GM12875 (cell line): ENCODE data around the gene PLCB1.
"Not testable (repeated sequence)": the region's sequence is repeated elsewhere in the genome, so short reads cannot be mapped to it uniquely, and the experiment has no call there.

Source experiments
- H3K4me3 ChIP-seq: one replicate; pipeline ENCODE4 v1.5.1; 2011; ENCODE audit warnings: low read depth, low read length, control low read depth
- CTCF ChIP-seq: IDR thresholded peaks from 2 replicates; pipeline ENCODE4 v1.5.1; 2011; ENCODE audit warnings: low read depth, mild to moderate bottlenecking, control low read depth, inconsistent platforms, low read length, moderate library complexity, borderline replicate concordance; ENCODE audit not compliant: insufficient read depth

PLCB1 gene

DNA sequence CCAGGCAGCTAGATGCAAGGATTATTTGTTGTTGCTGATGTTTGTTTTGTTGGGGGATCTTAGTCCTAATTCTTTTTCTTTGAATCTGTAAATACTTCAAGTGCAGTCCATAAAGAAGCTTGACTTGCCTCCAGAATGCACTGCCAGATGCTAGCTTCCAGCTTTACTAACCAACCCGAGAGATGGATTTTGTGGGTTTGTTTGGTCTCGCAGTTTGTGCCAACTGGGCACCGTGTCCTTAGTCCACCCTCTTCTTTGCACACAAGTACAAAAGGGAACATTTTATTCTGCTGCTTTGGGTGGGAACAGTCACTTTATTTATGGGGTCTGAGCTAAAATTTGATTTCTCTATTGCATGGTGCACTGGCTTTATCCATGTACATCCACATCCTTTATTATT, 212.0 kb downstream of the PLCB1 start:
- no peak for TF ChIP-seq CTCF
- H3K4me3 ChIP-seq: no peak overlapping the region

DNA sequence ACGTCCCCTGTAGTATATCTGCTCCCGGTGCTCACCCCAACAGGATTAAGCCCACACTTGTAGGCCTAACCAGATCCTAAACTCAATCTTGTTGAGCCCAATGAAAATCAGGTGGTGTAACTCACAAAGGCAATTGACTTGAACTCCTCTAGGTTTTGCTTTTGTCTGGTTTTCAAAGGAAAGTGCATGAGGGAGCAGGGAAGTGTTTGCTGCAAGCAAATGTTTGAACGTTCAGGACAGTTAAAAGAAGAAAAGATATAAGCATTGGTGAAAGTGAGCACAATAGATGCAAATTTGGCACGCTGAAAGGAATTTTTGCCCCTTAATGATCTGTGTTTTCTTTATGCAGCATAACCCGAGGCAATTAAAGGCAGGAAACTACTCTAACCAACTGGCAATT, 212.6 kb downstream of the PLCB1 start:
- TF ChIP-seq CTCF: no peak

DNA sequence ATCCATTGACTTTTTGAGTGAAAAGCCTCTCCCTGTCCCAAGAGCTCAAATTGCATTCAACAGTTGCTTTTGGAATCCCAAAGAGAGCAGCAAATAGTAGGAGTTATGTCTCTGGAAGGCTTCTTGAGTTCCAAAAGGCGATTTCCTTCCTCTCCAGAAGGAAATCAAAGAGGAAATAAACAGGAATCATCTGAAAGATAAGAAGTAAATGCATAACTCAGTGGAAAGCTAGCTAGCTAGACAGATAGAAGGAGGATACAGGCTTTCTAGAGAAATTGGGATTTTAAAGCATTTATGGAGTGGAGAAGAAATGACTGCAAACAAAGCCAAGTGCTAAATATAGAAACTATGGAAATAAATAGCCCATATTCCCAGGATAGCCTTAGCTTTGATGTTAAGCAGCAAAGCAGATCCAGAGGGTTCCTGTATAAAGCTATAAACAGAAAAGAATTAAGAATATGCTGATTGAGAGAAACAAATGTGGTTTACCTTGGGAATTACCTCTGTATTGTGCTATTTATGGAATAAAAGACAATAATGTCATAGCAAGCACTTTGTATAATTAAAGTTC, 214.7 kb downstream of the PLCB1 start:
- TF ChIP-seq CTCF: no peak
- H3K4me3 ChIP-seq: no peak overlapping the region

More for the DNA sequence above, 212.6 kb downstream of the PLCB1 start:
- no peak overlapping the region for H3K4me3 ChIP-seq

DNA sequence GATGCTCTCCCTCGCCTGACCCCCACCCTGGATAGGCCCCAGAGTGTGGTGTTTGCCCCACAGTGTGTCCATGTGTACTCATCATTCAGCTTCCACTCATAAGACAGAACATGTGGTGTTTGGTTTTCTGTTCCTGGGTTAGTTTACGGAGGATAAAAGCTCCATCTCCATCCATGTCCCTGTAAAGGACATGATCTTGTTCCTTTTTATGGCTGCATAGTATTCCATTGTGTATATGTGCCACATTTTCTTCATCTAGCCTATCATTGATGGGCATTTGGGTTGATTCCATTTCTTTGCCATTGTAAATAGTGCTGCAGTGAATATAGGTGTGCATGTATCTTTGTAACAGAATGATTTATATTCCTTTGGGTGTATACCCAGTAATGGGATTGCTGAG, 218.2 kb downstream of the PLCB1 start:
- H3K4me3 ChIP-seq: not testable (repeated sequence)

GRCh38 chr20:8352486-8352885, 220.4 kb downstream of the PLCB1 start:
- no peak for TF ChIP-seq CTCF
- no peak overlapping the region for H3K4me3 ChIP-seq

- TF ChIP-seq CTCF: no peak
- H3K4me3 ChIP-seq: no peak overlapping the region
Observed at GRCh38 chr20:8353512-8353911, 221.4 kb downstream of the PLCB1 start.

DNA sequence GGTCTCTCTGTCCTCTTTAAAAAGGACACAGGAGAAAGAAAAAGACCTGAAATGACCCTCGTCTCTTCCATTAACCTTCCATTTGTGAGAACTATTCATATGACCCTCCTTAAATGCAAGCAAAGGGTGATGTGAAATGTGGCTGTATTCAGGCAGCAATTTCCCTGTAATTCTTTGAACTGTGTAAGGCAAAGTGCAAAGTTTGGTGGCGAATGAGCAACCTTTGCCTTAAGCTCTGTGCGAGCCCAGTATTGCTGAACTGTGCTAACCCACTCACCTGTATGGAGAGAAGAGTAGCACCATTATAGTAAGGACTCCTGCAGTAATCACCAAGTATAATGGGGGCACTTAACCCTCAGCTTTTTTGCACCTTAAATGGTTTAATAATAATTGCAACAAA, 223.4 kb downstream of the PLCB1 start:
- no peak overlapping the region for H3K4me3 ChIP-seq
- no peak for TF ChIP-seq CTCF

DNA sequence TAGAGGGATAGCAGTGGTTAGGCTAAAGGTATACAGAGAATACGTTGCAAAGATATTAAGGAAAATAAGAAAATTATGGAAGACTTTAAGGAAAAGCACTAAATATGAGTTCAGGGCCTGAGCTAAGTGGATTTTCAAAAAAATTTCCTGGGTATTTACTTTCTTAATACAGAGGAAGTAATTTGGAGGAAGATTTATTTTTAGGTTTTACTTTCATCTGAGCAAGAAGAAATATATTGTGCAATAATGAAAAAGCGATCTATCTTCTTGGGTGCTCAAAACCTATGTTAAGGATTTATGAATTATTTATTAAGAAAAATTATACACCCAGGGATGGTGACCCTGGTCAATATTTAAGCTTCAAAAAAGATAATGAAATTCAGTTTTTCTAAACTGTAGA, 224.7 kb downstream of the PLCB1 start:
- TF ChIP-seq CTCF: no peak
- H3K4me3 ChIP-seq: no peak overlapping the region
